Endodermal cell (in vitro differentiated cells): ENCODE measurements around the gene ENDOU. TPM values are rescaled to one million over a fixed set of nuclear protein-coding genes. Genes with fewer than 3 reads are reported as not detected.

Experiments used
- DNase-seq: peaks from one replicate; pipeline ENCODE4 v3.0.0-alpha.2; 2017
- H3K27ac ChIP-seq: 2 replicates; pipeline ENCODE4 v1.5.1; 2013; ENCODE audit warnings: mild to moderate bottlenecking, low read depth, low read length, moderate library complexity
- H3K27me3 ChIP-seq: 2 replicates; pipeline ENCODE4 v1.6.1; 2013; ENCODE audit warnings: mild to moderate bottlenecking, low read length, moderate library complexity; ENCODE audit not compliant: insufficient read depth, control insufficient read depth, poor library complexity, severe bottlenecking
- H3K36me3 ChIP-seq: 2 replicates; pipeline ENCODE4 v1.7.0; 2013; ENCODE audit warnings: mild to moderate bottlenecking, low read length, moderate library complexity; ENCODE audit not compliant: control insufficient read depth, insufficient read depth
- H3K4me1 ChIP-seq: one replicate; pipeline ENCODE4 v1.7.0; 2013; ENCODE audit warnings: low read length; ENCODE audit not compliant: control insufficient read depth, insufficient read depth
- H3K4me3 ChIP-seq: 2 replicates; pipeline ENCODE4 v1.5.1; 2013; ENCODE audit warnings: mild to moderate bottlenecking, low read length, moderate library complexity
- H3K9ac ChIP-seq: 2 replicates; pipeline ENCODE4 v1.6.1; 2013; ENCODE audit warnings: mild to moderate bottlenecking, low read length, moderate library complexity; ENCODE audit not compliant: poor library complexity, severe bottlenecking; ENCODE audit errors: extremely low read depth
- H3K9me3 ChIP-seq: 2 replicates; pipeline ENCODE4 v1.6.1; 2013; ENCODE audit warnings: mild to moderate bottlenecking, low read length, moderate library complexity; ENCODE audit not compliant: control insufficient read depth
- H3K27ac Mint-ChIP-seq: 2 replicates; pipeline ENCODE4 v1.8.0; 2020; ENCODE audit warnings: mixed read lengths
- H3K27me3 Mint-ChIP-seq: 2 replicates; pipeline ENCODE4 v1.8.0; 2021; ENCODE audit warnings: mild to moderate bottlenecking, mixed read lengths; ENCODE audit not compliant: insufficient read depth
- H3K36me3 Mint-ChIP-seq: 2 replicates; pipeline ENCODE4 v1.8.0; 2020; ENCODE audit warnings: low read depth, mixed read lengths
- H3K4me1 Mint-ChIP-seq: 2 replicates; pipeline ENCODE4 v1.8.0; 2020; ENCODE audit warnings: mixed read lengths
- H3K4me3 Mint-ChIP-seq: 2 replicates; pipeline ENCODE4 v1.8.0; 2020; ENCODE audit warnings: mild to moderate bottlenecking, moderate library complexity, mixed read lengths
- H3K9me3 Mint-ChIP-seq: 2 replicates; pipeline ENCODE4 v1.8.0; 2020; ENCODE audit warnings: mild to moderate bottlenecking, mixed read lengths
- CTCF ChIP-seq: fragments of 200-600 bp; sonication (generic); conservative IDR thresholded peaks from 2 replicates; pipeline ENCODE4 v1.5.0; 2021; ENCODE audit warnings: antibody characterized with exemption, mild to moderate bottlenecking
- WGBS, 2 experiments: methylation state at CpG; one replicate each; pipeline versions ENCODE4 v1.1.5 to v1.1.7; 2013; ENCODE audit warnings: missing lambda C conversion rate in 2 of 2, mixed read lengths in 1 of 2; ENCODE audit not compliant: insufficient coverage in 1 of 2, insufficient read length in 1 of 2; 5-methylcytosine and 5-hydroxymethylcytosine counted together
- total RNA-seq, 2 donors: library from RNA; stranded (reverse); fragmentation: NEBNext Ultra II Directional in 1 of 2; extraction: Animal tissue kit (Norgen Biotek cat#: 25700) in 1 of 2; gene quantifications; 2 replicates in 1 of 2; 3 replicates in 1 of 2; pipeline ENCODE4 v1.2.1, GENCODE V29; 2021

ENDOU gene
- total RNA-seq, 2 donors from 2014 or later: not detected

GRCh38 chr12:47768323-47768811 lies 43.1 kb upstream of the ENDOU start:
- no peak for DNase-seq
- Mint-ChIP-seq H3K4me1 (peaks cover 7% of the 10 kb centered on the region), H3K27ac (no peak overlapping the region), H3K4me3 (no peak overlapping the region), H3K36me3 (no peaks in the 10 kb centered on the region), H3K9me3 (no peaks in the 10 kb centered on the region), H3K27me3 (no peaks in the 10 kb centered on the region)
- H3K4me1 ChIP-seq: peaks cover 5% of the 10 kb centered on the region
- no peak overlapping the region for H3K9ac ChIP-seq
- TF ChIP-seq CTCF: no peak
- 63 to 75% methylated on average over 2 of the region's 2 CpGs for WGBS, 2 experiments
- H3K9me3 ChIP-seq: no peaks in the 10 kb centered on the region
- no peaks in the 10 kb centered on the region for H3K36me3 ChIP-seq
- no peaks in the 10 kb centered on the region for H3K27me3 ChIP-seq
- H3K27ac ChIP-seq: no peak overlapping the region
- no peak overlapping the region for H3K4me3 ChIP-seq

GRCh38 chr12:47767216-47767724 lies 42.0 kb upstream of the ENDOU start:
- DNase-seq: peak; percentile 94
- peak; percentile 83 for TF ChIP-seq CTCF
- no peak overlapping the region for H3K27ac Mint-ChIP-seq
- no peaks in the 10 kb centered on the region for H3K9me3 ChIP-seq
- no peak overlapping the region for H3K4me3 Mint-ChIP-seq
- H3K4me3 ChIP-seq: no peak overlapping the region
- H3K9ac ChIP-seq: no peak overlapping the region
- H3K27ac ChIP-seq: no peak overlapping the region
- peaks cover 3% of the 10 kb centered on the region for H3K4me1 Mint-ChIP-seq
- no peaks in the 10 kb centered on the region for H3K27me3 ChIP-seq
- H3K36me3 Mint-ChIP-seq: no peaks in the 10 kb centered on the region
- 79 to 85% methylated on average over 4 of the region's 4 CpGs for WGBS, 2 experiments
- no peaks in the 10 kb centered on the region for H3K27me3 Mint-ChIP-seq
- peaks cover 5% of the 10 kb centered on the region for H3K4me1 ChIP-seq
- no peaks in the 10 kb centered on the region for H3K9me3 Mint-ChIP-seq
- H3K36me3 ChIP-seq: no peaks in the 10 kb centered on the region

- Mint-ChIP-seq H3K36me3 (no peaks in the 10 kb centered on the region), H3K27me3 (no peaks in the 10 kb centered on the region), H3K4me1 (no peaks in the 10 kb centered on the region), H3K9me3 (no peaks in the 10 kb centered on the region), H3K4me3 (no peak overlapping the region), H3K27ac (no peak overlapping the region)
- no peak for TF ChIP-seq CTCF
- Histone ChIP-seq H3K36me3 (no peaks in the 10 kb centered on the region), H3K9me3 (no peaks in the 10 kb centered on the region), H3K27ac (no peak overlapping the region), H3K27me3 (no peaks in the 10 kb centered on the region), H3K4me3 (no peak overlapping the region), H3K9ac (no peak overlapping the region), H3K4me1 (peaks cover 5% of the 10 kb centered on the region)
- WGBS, 2 experiments: 60 to 83% methylated on average over 1 to 4 of the region's 5 CpGs
- DNase-seq: no peak
Measured at GRCh38 chr12:47766502-47767215, 41.4 kb upstream of the ENDOU start.
